T-cell (primary cell): ENCODE data around the gene RPRD1A. TPM values are rescaled to one million over a fixed set of nuclear protein-coding genes. Genes with fewer than 3 reads are reported as not detected.

Source experiments
- ATAC-seq, 4 experiments: fragments of 200-7000 bp in 3 of 4; fragments of 150-1000 bp in 1 of 4; cut with Tn5 transposase; replicated peaks in 1 of 4; 1 replicate in 3 of 4; 2 replicates in 1 of 4; pipeline ENCODE4 v1.10.0; 2021; ENCODE audit warnings: moderate library complexity in 3 of 4, mild to moderate bottlenecking in 2 of 4, moderate number of reproducible peaks in 1 of 4
- CTCF ChIA-PET, 2 donors: fragments of 300-600 bp; sonication (Branson Sonifier 250); formaldehyde crosslinking; loops; one replicate each; lab custom pipeline; 2022; ENCODE audit warnings: antibody characterized with exemption in 2 of 2; lab: Charles Lee
- POLR2A ChIA-PET, 2 donors: fragments of 300-600 bp; sonication (Branson Sonifier 250); formaldehyde crosslinking; loops; one replicate each; lab custom pipeline; 2022; ENCODE audit warnings: antibody characterized with exemption in 2 of 2; lab: Charles Lee
- DNase-seq, 35 experiments: peaks; one replicate each; pipeline versions ENCODE4 v3.0.0 to v3.0.0-alpha.2; 2013 to 2023
- H3K27ac ChIP-seq: one replicate; pipeline ENCODE4 v1.5.1; 2013; ENCODE audit warnings: low read length
- H3K27me3 ChIP-seq, 2 experiments: replicated peaks in 1 of 2; 1 replicate in 1 of 2; 2 replicates in 1 of 2; pipeline versions ENCODE4 v1.6.1 to v1.7.0; 2013; ENCODE audit warnings: low read length in 1 of 2, mixed read lengths in 1 of 2; ENCODE audit not compliant: control insufficient read depth in 2 of 2, insufficient read depth in 2 of 2; ENCODE audit errors: extremely low read depth in 1 of 2
- H3K36me3 ChIP-seq, 2 donors: 1 replicate in 1 of 2; 2 replicates in 1 of 2; pipeline versions ENCODE4 v1.6.1 to v1.7.0; 2013; ENCODE audit warnings: low read length in 1 of 2; ENCODE audit not compliant: control insufficient read depth in 2 of 2, insufficient read depth in 1 of 2; ENCODE audit errors: extremely low read depth in 1 of 2
- H3K4me1 ChIP-seq, 2 experiments: 1 replicate in 1 of 2; 2 replicates in 1 of 2; pipeline versions ENCODE4 v1.6.1 to v1.7.0; 2013; ENCODE audit warnings: low read length in 2 of 2, mixed read lengths in 1 of 2; ENCODE audit not compliant: insufficient read depth in 2 of 2, control insufficient read depth in 1 of 2; ENCODE audit errors: extremely low read depth in 1 of 2
- H3K4me3 ChIP-seq, 2 donors: 1 replicate in 1 of 2; 2 replicates in 1 of 2; pipeline versions ENCODE4 v1.5.1 to v1.7.0; 2013; ENCODE audit warnings: mild to moderate bottlenecking in 2 of 2, low read length in 1 of 2, moderate library complexity in 1 of 2; ENCODE audit not compliant: control insufficient read depth in 1 of 2; ENCODE audit errors: extremely low read depth in 1 of 2
- H3K9me3 ChIP-seq: 2 replicates; pipeline ENCODE4 v1.7.0; 2013
- H3K27ac Mint-ChIP-seq, 2 donors: one replicate each; pipeline ENCODE4 v1.8.0; 2020 to 2021; ENCODE audit warnings: mild to moderate bottlenecking in 2 of 2, mixed read lengths in 2 of 2
- H3K27me3 Mint-ChIP-seq, 2 donors: one replicate each; pipeline ENCODE4 v1.8.0; 2021 to 2022; ENCODE audit warnings: mixed read lengths in 2 of 2
- H3K36me3 Mint-ChIP-seq: one replicate; pipeline ENCODE4 v1.8.0; 2021; ENCODE audit warnings: mixed read lengths
- H3K4me1 Mint-ChIP-seq, 3 donors: one replicate each; pipeline ENCODE4 v1.8.0; 2020 to 2022; ENCODE audit warnings: mixed read lengths in 3 of 3, mild to moderate bottlenecking in 1 of 3
- H3K4me3 Mint-ChIP-seq, 3 donors: one replicate each; pipeline ENCODE4 v1.8.0; 2020 to 2022; ENCODE audit warnings: mild to moderate bottlenecking in 3 of 3, mixed read lengths in 3 of 3, moderate library complexity in 3 of 3
- H3K9me3 Mint-ChIP-seq, 3 donors: one replicate each; pipeline ENCODE4 v1.8.0; 2020 to 2022; ENCODE audit warnings: mixed read lengths in 3 of 3
- WGBS: methylation state at CpG from one replicate; pipeline ENCODE4 v1.1.5; 2013; ENCODE audit warnings: missing lambda C conversion rate; ENCODE audit not compliant: insufficient coverage; 5-methylcytosine and 5-hydroxymethylcytosine counted together
- total RNA-seq, 35 experiments: library from RNA in 6 of 35; stranded (reverse) in 6 of 35; fragments of 120-200 nt in 1 of 35; gene quantifications; one replicate each; pipeline versions ENCODE4 v1.2.1 to v1.2.4 and lab custom pipeline; 2013 to 2026

RPRD1A gene
- total RNA-seq, 5 donors from 2014 or later (not counting 1 experiment from before 2014, with no cell fraction given) = 22.3 to 37.4 (median 36.8) TPM

DNA sequence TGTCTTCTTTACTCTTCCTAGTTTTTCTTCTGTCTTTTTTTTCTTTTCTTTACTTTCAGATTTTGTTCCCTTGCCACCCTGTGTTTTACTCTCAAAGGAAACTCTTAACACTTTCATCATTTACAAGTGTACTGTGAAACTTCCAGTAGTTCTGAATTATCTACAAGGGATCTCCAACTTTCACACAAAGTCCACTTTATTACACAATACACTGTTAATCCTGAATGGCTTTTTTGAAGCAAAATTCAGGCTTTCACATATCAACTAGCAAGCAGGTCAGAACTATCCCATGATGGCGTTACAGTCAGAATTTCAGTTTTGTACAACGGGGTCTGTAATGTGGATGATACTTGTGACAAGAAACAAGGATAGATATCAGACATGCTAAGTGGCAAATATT, 60.4 kb downstream of the RPRD1A start:
- ChIA-PET POLR2A (no interaction called here), CTCF (no interaction called here)
- WGBS = 92% methylated on average over 2 of the region's 2 CpGs
- Mint-ChIP-seq H3K4me1 (peaks cover 0 to 2% (median 0%) of the 10 kb centered on the region in 3 donors), H3K27ac (no peak overlapping the region), H3K9me3 (no peaks in the 10 kb centered on the region), H3K27me3 (no peaks in the 10 kb centered on the region), H3K4me3 (no peak overlapping the region), H3K36me3 (no peaks in the 10 kb centered on the region)
- Histone ChIP-seq H3K36me3 (no peaks in the 10 kb centered on the region), H3K4me3 (no peak overlapping the region), H3K27me3 (no peaks in the 10 kb centered on the region), H3K27ac (no peak overlapping the region), H3K4me1 (no peaks in the 10 kb centered on the region), H3K9me3 (no peaks in the 10 kb centered on the region)
- no peak for ATAC-seq
- no peak for DNase-seq

DNA sequence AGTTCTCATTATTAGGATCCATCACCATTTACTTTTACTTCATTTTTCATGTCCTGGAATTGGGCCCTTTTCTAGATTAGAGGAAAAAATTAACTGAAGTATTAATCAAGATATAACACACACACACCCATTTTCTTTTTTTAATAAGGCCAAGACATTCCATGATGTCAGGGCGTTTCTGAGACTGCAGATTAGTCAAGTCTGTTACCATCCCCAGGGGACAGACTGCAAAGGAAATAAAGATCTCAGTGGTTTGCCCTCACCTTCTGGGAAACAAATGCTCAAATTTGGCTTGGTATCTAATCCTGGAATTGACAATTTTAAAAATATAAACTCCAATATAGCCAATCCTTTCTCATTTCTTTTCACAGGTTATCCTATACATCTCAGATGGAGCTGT, 67.4 kb downstream of the RPRD1A start:
- Histone ChIP-seq H3K4me3 (no peak overlapping the region), H3K36me3 (no peaks in the 10 kb centered on the region), H3K27ac (no peak overlapping the region), H3K27me3 (no peaks in the 10 kb centered on the region), H3K9me3 (no peaks in the 10 kb centered on the region), H3K4me1 (no peaks in the 10 kb centered on the region)
- Mint-ChIP-seq H3K36me3 (peaks cover 2% of the 10 kb centered on the region), H3K9me3 (no peaks in the 10 kb centered on the region), H3K4me1 (peaks cover 0 to 5% (median 2%) of the 10 kb centered on the region in 3 donors), H3K27me3 (no peaks in the 10 kb centered on the region), H3K27ac (no peak overlapping the region), H3K4me3 (no peak overlapping the region)
- no peak for ATAC-seq
- no peak for DNase-seq
- CTCF ChIA-PET = no interaction called here
- POLR2A ChIA-PET = no interaction called here
- WGBS = 40% methylated on average over 1 of the region's 1 CpG

DNA sequence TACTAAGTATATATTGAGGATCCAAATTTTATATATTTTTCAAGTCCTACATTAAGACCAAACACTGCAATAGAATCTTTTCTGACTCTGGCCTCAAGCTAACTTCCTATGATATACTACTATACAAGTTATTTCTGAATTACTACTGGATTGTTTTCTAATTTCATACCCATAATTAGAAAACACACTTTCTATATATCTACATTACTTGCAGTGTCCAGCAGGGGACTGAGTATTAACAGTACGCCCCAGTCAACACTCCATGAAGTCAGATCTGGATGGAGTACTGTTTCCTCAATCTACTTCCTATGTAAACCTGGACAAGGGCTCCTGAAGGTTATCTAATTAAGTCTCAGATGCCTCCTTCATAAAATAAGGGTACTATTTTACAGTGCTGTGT, 68.4 kb downstream of the RPRD1A start:
- no peak for ATAC-seq
- WGBS = no CpG with 5 or more reads among the region's 1 CpG
- Mint-ChIP-seq H3K9me3 (no peaks in the 10 kb centered on the region), H3K4me1 (peaks cover 0 to 5% (median 2%) of the 10 kb centered on the region in 3 donors), H3K27me3 (no peaks in the 10 kb centered on the region), H3K4me3 (no peak overlapping the region), H3K27ac (no peak overlapping the region), H3K36me3 (peaks cover 2% of the 10 kb centered on the region)
- H3K27me3 ChIP-seq = no peaks in the 10 kb centered on the region
- H3K4me3 ChIP-seq = no peak overlapping the region
- no peaks in the 10 kb centered on the region for H3K36me3 ChIP-seq
- H3K9me3 ChIP-seq = no peaks in the 10 kb centered on the region
- H3K4me1 ChIP-seq = no peaks in the 10 kb centered on the region
- POLR2A ChIA-PET = interaction anchor here in 1 of 2 donors (0.5 kb wide), 1 partner anchor 25 kb away, joined by 6 read pairs; no protein-coding TSS in a partner anchor
- DNase-seq = no peak
- no peak overlapping the region for H3K27ac ChIP-seq
- CTCF ChIA-PET = interaction anchor here in 1 of 2 donors (0.5 kb wide), 1 partner anchor 288 kb away, joined by 3 read pairs; no protein-coding TSS in a partner anchor

DNA sequence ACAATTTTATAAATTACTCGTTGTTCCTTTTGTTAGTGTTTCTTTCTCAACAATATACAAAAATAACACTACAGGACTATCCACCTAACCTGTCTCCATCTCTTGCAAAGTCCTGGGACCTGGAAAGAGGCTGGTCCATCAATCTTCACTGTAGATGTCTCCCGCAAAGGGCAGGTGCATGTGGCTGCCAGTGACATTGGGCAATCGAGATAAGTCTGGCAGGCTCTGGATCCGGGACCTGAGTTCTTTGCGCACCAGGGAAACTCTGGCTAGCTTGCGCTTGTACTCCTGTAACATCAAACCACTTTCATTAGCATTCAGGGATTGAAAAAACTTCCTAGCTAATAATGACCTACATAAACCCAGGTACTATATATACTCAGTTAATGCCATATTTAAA, 74.3 kb downstream of the RPRD1A start:
- H3K27ac Mint-ChIP-seq = no peak overlapping the region
- WGBS = 90% methylated on average over 6 of the region's 6 CpGs
- ChIA-PET CTCF (interaction anchor here (1.4 to 1.7 kb wide), 2 partner anchors 25 kb away, joined by 3 to 4 read pairs; no protein-coding TSS in a partner anchor), POLR2A (no interaction called here)
- Histone ChIP-seq H3K27me3 (no peaks in the 10 kb centered on the region), H3K9me3 (no peaks in the 10 kb centered on the region), H3K27ac (no peak overlapping the region), H3K4me1 (no peaks in the 10 kb centered on the region), H3K36me3 (peaks cover 0 to 15% of the 10 kb centered on the region in 2 donors), H3K4me3 (no peak overlapping the region)
- no peaks in the 10 kb centered on the region for H3K9me3 Mint-ChIP-seq
- DNase-seq = no peak
- peaks cover 17% of the 10 kb centered on the region for H3K36me3 Mint-ChIP-seq
- no peak overlapping the region for H3K4me3 Mint-ChIP-seq
- ATAC-seq = no peak
- no peaks in the 10 kb centered on the region for H3K27me3 Mint-ChIP-seq
- no peaks in the 10 kb centered on the region for H3K4me1 Mint-ChIP-seq

DNA sequence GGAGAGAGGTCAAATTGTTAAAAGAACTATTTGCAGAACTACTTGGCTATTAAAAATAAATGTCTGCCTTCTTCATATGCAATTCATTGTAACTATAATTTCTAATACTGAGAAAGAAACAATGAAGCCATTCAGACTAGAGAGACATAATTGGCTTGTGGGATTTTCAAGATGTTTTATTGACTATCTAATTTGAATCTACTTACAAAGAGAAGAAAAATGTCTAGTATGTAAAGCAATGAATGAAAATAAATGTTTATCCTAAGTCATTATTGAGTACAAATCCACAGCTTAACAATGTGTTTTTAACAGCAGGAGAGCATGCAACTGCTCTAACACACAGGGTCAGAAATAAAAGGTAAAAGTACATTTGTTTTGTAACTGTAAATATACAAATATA, 75.7 kb downstream of the RPRD1A start:
- Histone ChIP-seq H3K4me3 (no peak overlapping the region), H3K4me1 (no peaks in the 10 kb centered on the region), H3K27me3 (no peaks in the 10 kb centered on the region), H3K9me3 (no peaks in the 10 kb centered on the region), H3K36me3 (peaks cover 0 to 21% of the 10 kb centered on the region in 2 donors), H3K27ac (no peak overlapping the region)
- H3K36me3 Mint-ChIP-seq = peaks cover 21% of the 10 kb centered on the region
- H3K4me3 Mint-ChIP-seq = no peak overlapping the region
- ChIA-PET POLR2A (no interaction called here), CTCF (no interaction called here)
- H3K27me3 Mint-ChIP-seq = no peaks in the 10 kb centered on the region
- no peak overlapping the region for H3K27ac Mint-ChIP-seq
- H3K9me3 Mint-ChIP-seq = no peaks in the 10 kb centered on the region
- DNase-seq = no peak
- H3K4me1 Mint-ChIP-seq = no peaks in the 10 kb centered on the region
- ATAC-seq = no peak

DNA sequence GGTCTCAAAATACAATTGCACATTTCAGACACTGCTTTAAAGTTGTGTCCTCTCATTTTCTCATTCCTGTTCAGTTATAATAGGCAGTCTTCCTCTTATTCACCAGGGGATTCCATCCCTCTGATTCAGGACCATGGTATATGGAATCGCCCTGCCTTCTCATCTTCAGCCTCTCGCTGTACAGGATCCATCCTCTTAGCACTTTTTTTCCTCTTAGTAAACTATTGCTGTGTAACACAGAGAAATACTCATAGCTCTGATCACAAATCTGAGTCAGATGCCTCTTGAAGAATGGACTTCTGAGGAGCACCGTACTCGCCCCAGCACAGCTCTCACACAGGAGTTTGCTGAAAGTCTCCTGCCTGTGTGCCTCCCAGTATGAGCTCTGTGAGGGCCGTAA, 83.5 kb downstream of the RPRD1A start:
- H3K4me1 Mint-ChIP-seq = no peaks in the 10 kb centered on the region
- Histone ChIP-seq H3K27ac (no peak overlapping the region), H3K4me1 (no peaks in the 10 kb centered on the region), H3K27me3 (no peaks in the 10 kb centered on the region), H3K36me3 (peaks cover 10 to 34% of the 10 kb centered on the region in 2 donors), H3K9me3 (no peaks in the 10 kb centered on the region), H3K4me3 (no peak overlapping the region)
- no peaks in the 10 kb centered on the region for H3K9me3 Mint-ChIP-seq
- 100% methylated on average over 2 of the region's 5 CpGs for WGBS
- peak overlapping the region in 1 of 2 donors; percentile 22 for H3K27ac Mint-ChIP-seq
- no peak overlapping the region for H3K4me3 Mint-ChIP-seq
- no peaks in the 10 kb centered on the region for H3K27me3 Mint-ChIP-seq
- peaks cover 55% of the 10 kb centered on the region for H3K36me3 Mint-ChIP-seq
- CTCF ChIA-PET = no interaction called here
- DNase-seq (no peak), ATAC-seq (no peak)
- POLR2A ChIA-PET = no interaction called here

DNA sequence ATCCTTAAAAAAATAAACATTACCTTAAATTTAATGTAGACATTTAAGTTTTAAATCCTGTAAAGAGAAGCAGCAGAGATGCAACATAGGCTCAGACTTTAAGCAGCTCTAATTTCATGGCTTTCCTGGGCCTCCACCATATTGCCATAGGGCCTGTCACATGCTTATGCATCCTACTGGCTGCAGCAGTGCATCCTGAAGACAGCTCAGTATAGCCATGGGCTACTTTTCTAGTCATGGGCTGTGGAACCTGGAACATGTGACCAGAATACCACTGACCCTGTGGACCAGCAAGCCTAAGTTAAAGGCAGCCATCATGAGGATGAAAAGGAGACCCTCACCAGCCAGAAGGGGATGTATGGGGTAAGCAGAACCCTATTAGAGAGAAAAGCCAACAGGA, 84.2 kb downstream of the RPRD1A start:
- POLR2A ChIA-PET = no interaction called here
- H3K36me3 ChIP-seq = peaks cover 10 to 39% of the 10 kb centered on the region in 2 donors

More for the DNA sequence above, 84.2 kb downstream of the RPRD1A start:
- Mint-ChIP-seq H3K4me3 (no peak overlapping the region), H3K36me3 (peaks cover 58% of the 10 kb centered on the region), H3K9me3 (no peaks in the 10 kb centered on the region), H3K4me1 (no peaks in the 10 kb centered on the region), H3K27me3 (no peaks in the 10 kb centered on the region), H3K27ac (no peak overlapping the region)
- Histone ChIP-seq H3K9me3 (no peaks in the 10 kb centered on the region), H3K27ac (no peak overlapping the region), H3K27me3 (no peaks in the 10 kb centered on the region), H3K4me1 (no peaks in the 10 kb centered on the region), H3K4me3 (no peak overlapping the region)
- CTCF ChIA-PET = no interaction called here
- no peak for ATAC-seq
- DNase-seq = no peak
